Stomach (tissue), 9 donors: ENCODE data around the gene SYT4. TPM values are rescaled to one million over a fixed set of nuclear protein-coding genes. Genes with fewer than 3 reads are reported as not detected.

Experiments used
- DNase-seq, 2 donors: peaks; one replicate each; pipeline versions ENCODE4 v3.0.0 to v3.0.0-alpha.2; 2013 to 2019
- H3K27ac ChIP-seq, 5 donors: fragments of 200-600 bp in 4 of 5; sonication (generic) in 4 of 5; one replicate each; pipeline ENCODE4 v1.5.1; 2013 to 2019; ENCODE audit warnings: mild to moderate bottlenecking in 1 of 5, moderate library complexity in 1 of 5
- H3K27me3 ChIP-seq, 3 donors: fragments of 200-600 bp; sonication (generic); one replicate each; pipeline ENCODE4 v1.5.1; 2017 to 2019; ENCODE audit warnings: mixed run types in 1 of 3
- H3K36me3 ChIP-seq, 4 donors: fragments of 200-600 bp; sonication (generic); 1 replicate in 3 of 4; 2 replicates in 1 of 4; pipeline ENCODE4 v1.5.1; 2016 to 2019
- H3K4me1 ChIP-seq, 4 donors: fragments of 200-600 bp; sonication (generic); one replicate each; pipeline ENCODE4 v1.5.1; 2016 to 2019
- H3K4me3 ChIP-seq, 4 donors: fragments of 200-600 bp; sonication (generic) in 3 of 4; one replicate each; pipeline ENCODE4 v1.5.1; 2016 to 2019; ENCODE audit warnings: mild to moderate bottlenecking in 1 of 4
- H3K9me3 ChIP-seq, 4 donors: fragments of 200-600 bp; sonication (generic); one replicate each; pipeline ENCODE4 v1.5.1; 2016 to 2019
- CTCF ChIP-seq, 7 experiments: fragments of 450-650 bp in 4 of 7; fragments of 200-600 bp in 3 of 7; sonication (generic) in 3 of 7; IDR thresholded peaks; one replicate each; pipeline ENCODE4 v1.5.1; 2016 to 2019; ENCODE audit warnings: antibody characterized with exemption in 7 of 7, control low read depth in 2 of 7, mild to moderate bottlenecking in 1 of 7
- EP300 ChIP-seq: sonication (generic); formaldehyde crosslinking; IDR thresholded peaks from one replicate; pipeline ENCODE4 v1.6.1; 2017; ENCODE audit warnings: antibody characterized with exemption
- POLR2A ChIP-seq, 4 donors: fragments of 450-650 bp; IDR thresholded peaks; one replicate each; pipeline ENCODE4 v1.6.1; 2016; ENCODE audit warnings: antibody characterized with exemption in 4 of 4, control low read depth in 2 of 4, mild to moderate bottlenecking in 1 of 4, moderate library complexity in 1 of 4
- POLR2AphosphoS5 ChIP-seq, 3 donors: sonication (generic); formaldehyde crosslinking; IDR thresholded peaks; one replicate each; pipeline ENCODE4 v1.6.1; 2016; ENCODE audit warnings: antibody characterized with exemption in 3 of 3
- WGBS, 5 donors: extraction: QIAGEN DNeasy Blood & Tissue Kit in 3 of 5; methylation state at CpG; one replicate each; pipeline versions ENCODE4 v1.1.5 to v1.1.7; 2013 to 2018; 5-methylcytosine and 5-hydroxymethylcytosine counted together
- intact Hi-C: fragments of 100-400 bp; cut with DNase I; formaldehyde crosslinking; loops from one replicate; pipeline ENCODE4 v1.15.1; 2023; ENCODE audit warnings: low total_unique reads
- polyA plus RNA-seq, 3 donors: library from polyadenylated mRNA; stranded (reverse); fragments of 200-250 nt; gene quantifications; one replicate each; pipeline ENCODE4 v1.2.3, GENCODE V29; 2013
- total RNA-seq, 5 donors: library from RNA; depleted of rRNA; stranded (reverse); fragments of >200 nt; gene quantifications; one replicate each; pipeline versions ENCODE4 v1.1.0 to v1.2.3, GENCODE V29; 2014 to 2016
- donor health status: healthy with polysubstance abuse.
- donor health status: Bipolar disorder and iron deficiency.
- donor health status: healthy.

Gene SYT4
- total and polyA plus RNA-seq, 8 donors, result 0.19 to 11.6 (median 3.5) TPM; not detected in 1

DNA sequence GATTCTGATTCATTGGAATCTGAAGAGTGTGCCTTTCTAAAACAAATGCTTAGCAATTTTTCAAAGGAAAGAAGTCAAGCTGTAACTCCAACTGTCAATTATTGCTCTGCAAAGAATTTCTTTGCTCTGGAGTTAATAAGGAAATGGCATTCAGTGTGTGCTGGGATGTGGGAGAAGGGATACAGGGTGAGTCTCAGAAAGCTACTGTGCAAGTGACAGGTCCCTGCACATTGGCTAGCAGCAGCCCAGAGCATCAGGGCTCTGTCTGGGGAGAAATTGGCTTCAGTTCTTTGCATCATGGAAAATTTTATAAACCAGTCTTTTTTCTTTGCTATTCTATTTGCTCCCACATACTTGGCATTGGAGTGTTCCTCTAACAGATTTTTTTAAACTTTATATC lies 1.1 kb upstream of the SYT4 start:
- TF ChIP-seq CTCF (IDR thresholded peaks at IDR 0.05) (no peak), POLR2A (IDR thresholded peaks at IDR 0.05) (no peak), POLR2AphosphoS5 (IDR thresholded peaks at IDR 0.05) (no peak), EP300 (no peak)
- no peaks in the 10 kb centered on the region for H3K36me3 ChIP-seq
- H3K27me3 ChIP-seq, result peaks cover 0 to 17% (median 4%) of the 10 kb centered on the region in 3 donors
- intact Hi-C loops, result no loop called here
- H3K9me3 ChIP-seq, result no peaks in the 10 kb centered on the region
- no peak for DNase-seq
- no peak overlapping the region for H3K4me3 ChIP-seq
- no peak overlapping the region for H3K27ac ChIP-seq
- H3K4me1 ChIP-seq, result peaks cover 0 to 7% (median 0%) of the 10 kb centered on the region in 4 donors

DNA sequence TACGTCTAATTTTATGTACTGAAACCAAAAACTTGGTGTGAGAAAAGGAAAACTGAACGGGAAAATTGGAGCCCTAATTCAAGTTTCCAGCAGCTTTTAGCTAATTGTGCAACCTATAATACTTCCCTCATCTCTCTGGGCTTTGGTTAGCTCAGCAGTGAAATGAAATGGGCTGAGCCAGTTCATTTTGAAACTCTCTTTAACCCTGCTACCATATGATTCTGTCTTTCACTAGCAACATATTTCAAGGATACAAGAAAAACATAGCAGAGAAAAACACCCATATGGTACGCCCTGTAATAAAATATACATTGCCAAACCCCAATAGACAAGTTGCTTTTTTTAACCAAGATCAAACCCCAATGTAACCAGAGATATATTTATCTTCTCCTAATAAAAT lies 799 bp downstream of the SYT4 start:
- Histone ChIP-seq H3K4me1 (peaks cover 0 to 7% (median 0%) of the 10 kb centered on the region in 4 donors), H3K9me3 (no peaks in the 10 kb centered on the region), H3K4me3 (peak overlapping the region in 1 of 4 donors; percentile 16), H3K36me3 (no peaks in the 10 kb centered on the region), H3K27ac (no peak overlapping the region), H3K27me3 (peaks cover 0 to 17% (median 4%) of the 10 kb centered on the region in 3 donors)
- WGBS, 5 donors, result 71 to 85% (median 78%) methylated on average over 3 of the region's 3 CpGs
- TF ChIP-seq EP300 (no peak), CTCF (IDR thresholded peaks at IDR 0.05) (no peak), POLR2A (IDR thresholded peaks at IDR 0.05) (no peak), POLR2AphosphoS5 (IDR thresholded peaks at IDR 0.05) (no peak)
- intact Hi-C loops, result no loop called here
- DNase-seq, result no peak

- intact Hi-C loops, result no loop called here
These were observed 1.7 kb downstream of the SYT4 start for GRCh38 chr18:43275546-43275945.

GRCh38 chr18:43274526-43274925 lies 2.8 kb downstream of the SYT4 start:
- intact Hi-C loops, result loop anchor here (5.0 kb wide), 1 partner anchor 977 kb away; no protein-coding TSS in a partner anchor
- no peak overlapping the region for H3K27ac ChIP-seq
- 48 to 86% (median 70%) methylated on average over 1 of the region's 1 CpG for WGBS, 5 donors

More at GRCh38 chr18:43275546-43275945, 1.7 kb downstream of the SYT4 start:
- Histone ChIP-seq H3K4me1 (peaks cover 0 to 7% (median 0%) of the 10 kb centered on the region in 4 donors), H3K27ac (no peak overlapping the region), H3K4me3 (no peak overlapping the region), H3K27me3 (peaks cover 0 to 17% (median 4%) of the 10 kb centered on the region in 3 donors), H3K9me3 (no peaks in the 10 kb centered on the region), H3K36me3 (no peaks in the 10 kb centered on the region)
- 62 to 82% (median 70%) methylated on average over 1 of the region's 1 CpG for WGBS, 5 donors
- DNase-seq, result no peak
- TF ChIP-seq CTCF (IDR thresholded peaks at IDR 0.05) (no peak), POLR2AphosphoS5 (IDR thresholded peaks at IDR 0.05) (no peak), POLR2A (IDR thresholded peaks at IDR 0.05) (no peak), EP300 (no peak)

More at GRCh38 chr18:43274526-43274925, 2.8 kb downstream of the SYT4 start:
- no peak for TF ChIP-seq CTCF (IDR thresholded peaks at IDR 0.05)
- no peak for TF ChIP-seq POLR2A (IDR thresholded peaks at IDR 0.05)
- Histone ChIP-seq H3K4me3 (no peak overlapping the region), H3K27me3 (peaks cover 0 to 17% (median 4%) of the 10 kb centered on the region in 3 donors), H3K4me1 (peaks cover 0 to 7% (median 0%) of the 10 kb centered on the region in 4 donors), H3K9me3 (no peaks in the 10 kb centered on the region), H3K36me3 (no peaks in the 10 kb centered on the region)
- DNase-seq, result no peak
